Hepatocyte (in vitro differentiated cells): ENCODE results near the gene SLC17A9.

Experiments
- EZH2 ChIP-seq: fragments of 200-600 bp; sonication (generic); IDR thresholded peaks from 2 replicates; pipeline ENCODE4 v1.6.1; 2016; ENCODE audit warnings: antibody characterized with exemption, mild to moderate bottlenecking, borderline replicate concordance
- EZH2phosphoT487 ChIP-seq: fragments of 200-600 bp; sonication (generic); IDR thresholded peaks from one replicate; pipeline ENCODE4 v1.6.1; 2018; ENCODE audit warnings: antibody characterized with exemption, mild to moderate bottlenecking, low read depth, moderate library complexity; ENCODE audit not compliant: unreplicated experiment, severe bottlenecking
- TF ChIP-seq, protein P1 (sequence below): fragments of 200-600 bp; sonication (generic); IDR thresholded peaks from 2 replicates; pipeline ENCODE4 v1.5.1; 2016; ENCODE audit warnings: antibody characterized with exemption, mild to moderate bottlenecking; ENCODE audit not compliant: poor library complexity

DNA sequence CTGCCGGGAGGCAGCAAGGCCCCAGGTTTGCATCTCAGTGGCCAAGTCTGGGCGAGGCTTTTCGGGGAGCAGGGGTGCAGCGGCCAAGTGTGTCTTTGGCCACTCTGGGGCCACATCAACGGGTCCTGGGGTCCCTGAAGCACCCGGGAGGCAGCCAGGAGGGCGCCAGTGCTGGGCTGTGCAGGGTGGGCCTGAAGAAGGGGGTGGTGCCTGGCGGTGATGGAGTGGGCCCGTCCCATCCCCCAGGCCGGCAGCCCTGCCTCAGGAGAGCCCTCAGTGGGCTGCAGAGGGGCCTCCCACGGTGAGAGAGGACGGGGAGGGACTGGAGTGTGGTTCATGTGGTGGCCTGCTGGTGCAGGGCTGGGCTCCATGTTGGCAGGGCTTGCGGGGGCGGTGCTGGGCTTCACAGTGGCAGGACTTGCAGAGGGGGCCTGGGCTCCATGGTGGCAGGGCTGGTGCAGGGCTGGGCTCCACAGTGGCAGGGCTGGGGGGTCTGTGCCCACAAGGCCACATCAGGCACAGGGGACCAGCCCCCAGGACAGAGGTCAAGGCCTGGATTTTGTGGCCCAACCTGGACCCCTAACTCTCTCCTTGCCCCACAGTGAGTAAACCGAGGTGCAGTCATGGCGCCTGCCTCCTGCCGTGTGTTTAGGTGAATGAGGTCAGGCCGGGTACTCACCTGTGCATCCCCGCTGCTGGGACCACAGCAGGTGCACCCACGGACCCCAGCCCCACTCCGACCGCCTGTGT is 64.7 kb downstream of the SLC17A9 start:
- TF ChIP-seq, protein P1, sequence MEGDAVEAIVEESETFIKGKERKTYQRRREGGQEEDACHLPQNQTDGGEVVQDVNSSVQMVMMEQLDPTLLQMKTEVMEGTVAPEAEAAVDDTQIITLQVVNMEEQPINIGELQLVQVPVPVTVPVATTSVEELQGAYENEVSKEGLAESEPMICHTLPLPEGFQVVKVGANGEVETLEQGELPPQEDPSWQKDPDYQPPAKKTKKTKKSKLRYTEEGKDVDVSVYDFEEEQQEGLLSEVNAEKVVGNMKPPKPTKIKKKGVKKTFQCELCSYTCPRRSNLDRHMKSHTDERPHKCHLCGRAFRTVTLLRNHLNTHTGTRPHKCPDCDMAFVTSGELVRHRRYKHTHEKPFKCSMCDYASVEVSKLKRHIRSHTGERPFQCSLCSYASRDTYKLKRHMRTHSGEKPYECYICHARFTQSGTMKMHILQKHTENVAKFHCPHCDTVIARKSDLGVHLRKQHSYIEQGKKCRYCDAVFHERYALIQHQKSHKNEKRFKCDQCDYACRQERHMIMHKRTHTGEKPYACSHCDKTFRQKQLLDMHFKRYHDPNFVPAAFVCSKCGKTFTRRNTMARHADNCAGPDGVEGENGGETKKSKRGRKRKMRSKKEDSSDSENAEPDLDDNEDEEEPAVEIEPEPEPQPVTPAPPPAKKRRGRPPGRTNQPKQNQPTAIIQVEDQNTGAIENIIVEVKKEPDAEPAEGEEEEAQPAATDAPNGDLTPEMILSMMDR: no peak
- no peak for TF ChIP-seq EZH2phosphoT487
- TF ChIP-seq EZH2: no peak
